ENCODE data around the gene CYP19A1.

CYP19A1 gene

GRCh38 chr15:51338496-51338895 lies at the start of gene CYP19A1:
Gene CYP19A1 (minus strand): TSS chr15:51338596. CDS start chr15:51242912, 95,684 bp downstream.
- ATAC-seq: no peak

- no peak for ATAC-seq
These were observed 49.3 kb upstream of the CYP19A1 start for GRCh38 chr15:51387699-51388041.

GRCh38 chr15:51386960-51387698 lies 48.7 kb upstream of the CYP19A1 start:
- no peak for ATAC-seq

GRCh38 chr15:51386486-51386885 lies 48.1 kb upstream of the CYP19A1 start:
- ATAC-seq: no peak

- no peak for ATAC-seq
These were observed 47.6 kb upstream of the CYP19A1 start for GRCh38 chr15:51386029-51386428.

GRCh38 chr15:51382787-51383186 lies 44.4 kb upstream of the CYP19A1 start:
- ATAC-seq: no peak

GRCh38 chr15:51380999-51381806 lies 42.8 kb upstream of the CYP19A1 start:
- ATAC-seq: peak in 1 of 2 donors; percentile 17

- no peak for ATAC-seq
These were observed 41.0 kb upstream of the CYP19A1 start for GRCh38 chr15:51379390-51379789.

GRCh38 chr15:51378406-51378805 lies 40.0 kb upstream of the CYP19A1 start:
- no peak for ATAC-seq

GRCh38 chr15:51377038-51377786 lies 38.8 kb upstream of the CYP19A1 start:
- no peak for ATAC-seq

- ATAC-seq: no peak
These were observed 37.7 kb upstream of the CYP19A1 start for GRCh38 chr15:51375966-51376640.

- ATAC-seq: no peak
These were observed 35.7 kb upstream of the CYP19A1 start for GRCh38 chr15:51374131-51374530.

GRCh38 chr15:51371266-51371665 lies 32.9 kb upstream of the CYP19A1 start:
- no peak for ATAC-seq

- no peak for ATAC-seq
These were observed 31.0 kb upstream of the CYP19A1 start for GRCh38 chr15:51369451-51369761.

GRCh38 chr15:51368751-51369450 lies 30.5 kb upstream of the CYP19A1 start:
- no peak for ATAC-seq

GRCh38 chr15:51368307-51368706 lies 29.9 kb upstream of the CYP19A1 start:
- no peak for ATAC-seq

GRCh38 chr15:51367322-51367976 lies 29.1 kb upstream of the CYP19A1 start:
- no peak for ATAC-seq

GRCh38 chr15:51366920-51367319 lies 28.5 kb upstream of the CYP19A1 start:
- ATAC-seq: no peak

GRCh38 chr15:51366071-51366470 lies 27.7 kb upstream of the CYP19A1 start:
- ATAC-seq: no peak

- no peak for ATAC-seq
These were observed 27.0 kb upstream of the CYP19A1 start for GRCh38 chr15:51365417-51365816.

- ATAC-seq: no peak
These were observed 25.0 kb upstream of the CYP19A1 start for GRCh38 chr15:51363383-51363782.

GRCh38 chr15:51359981-51360380 lies 21.6 kb upstream of the CYP19A1 start:
- no peak for ATAC-seq
